Measurements from ENCODE around the gene DERL3.
"Not testable (repeated sequence)": the region's sequence is repeated elsewhere in the genome, so short reads cannot be mapped to it uniquely, and the experiment has no call there.

Gene DERL3

GRCh38 chr22:23838681-23839468, at the start of gene DERL3:
Gene DERL3, minus strand, starts transcription at chr22:23839006. Its CDS starts 19 bp downstream, at chr22:23838987.
- peak; percentile 91 for DNase-seq

GRCh38 chr22:23884140-23884539, 45.3 kb upstream of the DERL3 start:
- DNase-seq = no peak

- DNase-seq = no peak
Measured at GRCh38 chr22:23883658-23884057, 44.9 kb upstream of the DERL3 start.

- DNase-seq = no peak
Measured at GRCh38 chr22:23882370-23882769, 43.6 kb upstream of the DERL3 start.

GRCh38 chr22:23878219-23878618, 39.4 kb upstream of the DERL3 start:
- no peak for DNase-seq

- DNase-seq = no peak
Measured at GRCh38 chr22:23877566-23877965, 38.8 kb upstream of the DERL3 start.

GRCh38 chr22:23875801-23876200, 37.0 kb upstream of the DERL3 start:
- no peak for DNase-seq

GRCh38 chr22:23874871-23875270, 36.1 kb upstream of the DERL3 start:
- no peak for DNase-seq

- no peak for DNase-seq
Measured at GRCh38 chr22:23868580-23868979, 29.8 kb upstream of the DERL3 start.

- DNase-seq = not testable (repeated sequence)
Measured at GRCh38 chr22:23864499-23865154, 25.8 kb upstream of the DERL3 start.

GRCh38 chr22:23862103-23862502, 23.3 kb upstream of the DERL3 start:
- DNase-seq = no peak

GRCh38 chr22:23860187-23860586, 21.4 kb upstream of the DERL3 start:
- DNase-seq = not testable (repeated sequence)

- no peak for DNase-seq
Measured at GRCh38 chr22:23859201-23859600, 20.4 kb upstream of the DERL3 start.

GRCh38 chr22:23858484-23858815, 19.6 kb upstream of the DERL3 start:
- no peak for DNase-seq

- DNase-seq = peak; percentile 89
Measured at GRCh38 chr22:23857606-23858483, 19.0 kb upstream of the DERL3 start, which contains the start of gene SLC2A11. Gene SLC2A11, plus strand, starts transcription at chr22:23857875. Its CDS starts 125 bp downstream, at chr22:23858000.

GRCh38 chr22:23856721-23857605, 18.2 kb upstream of the DERL3 start:
- no peak for DNase-seq

- no peak for DNase-seq
Measured at GRCh38 chr22:23850136-23850611, 11.4 kb upstream of the DERL3 start.

- peak; percentile 93 for DNase-seq
Measured at GRCh38 chr22:23849009-23850006, 10.5 kb upstream of the DERL3 start.

GRCh38 chr22:23847991-23848864, 9.4 kb upstream of the DERL3 start:
- no peak for DNase-seq
